GM21526 (cell line): Measurements from ENCODE around the gene PLEKHH1.
A peak's percentile ranks its signal among the peaks of the same experiment; 100 is the strongest.
"Not testable (repeated sequence)": the region's sequence is repeated elsewhere in the genome, so short reads cannot be mapped to it uniquely, and the experiment has no call there.

Source experiments
- ATAC-seq: cut with Tn5 transposase; IDR thresholded peaks from one replicate; pipeline ENCODE4 v1.9.1; 2021; ENCODE audit warnings: moderate library complexity; ENCODE audit not compliant: unreplicated experiment, low FRiP score

Gene PLEKHH1

GRCh38 chr14:67579040-67579439 is 46.0 kb downstream of the PLEKHH1 start:
- ATAC-seq, result no peak

- ATAC-seq, result no peak
Measured at GRCh38 chr14:67579636-67580035, 46.5 kb downstream of the PLEKHH1 start.

- ATAC-seq, result no peak
Measured at GRCh38 chr14:67580336-67581171, 47.5 kb downstream of the PLEKHH1 start.

- ATAC-seq, result no peak
Measured at GRCh38 chr14:67581643-67582042, 48.6 kb downstream of the PLEKHH1 start.

DNA sequence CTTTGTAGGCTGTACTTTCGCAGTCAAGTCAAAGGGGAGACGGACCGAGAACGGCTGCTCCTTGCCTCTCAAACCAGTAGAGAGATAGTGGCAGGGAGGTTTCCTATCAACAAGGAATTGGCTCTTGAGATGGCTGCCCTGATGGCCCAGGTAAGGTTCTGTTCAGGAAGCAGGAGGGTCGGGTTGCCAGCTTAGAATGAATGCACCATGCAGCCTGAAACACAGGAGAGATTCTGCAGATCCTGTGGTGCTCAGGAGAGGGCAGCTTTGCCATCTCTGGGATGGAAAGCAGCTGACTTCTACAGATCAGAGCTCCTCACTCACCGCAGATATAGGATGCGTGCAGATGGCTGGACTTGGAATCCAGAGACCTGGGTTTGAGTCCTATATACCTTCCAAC is 49.0 kb downstream of the PLEKHH1 start:
- ATAC-seq, result no peak

GRCh38 chr14:67583711-67584644 is 50.9 kb downstream of the PLEKHH1 start:
- ATAC-seq, result no peak

DNA sequence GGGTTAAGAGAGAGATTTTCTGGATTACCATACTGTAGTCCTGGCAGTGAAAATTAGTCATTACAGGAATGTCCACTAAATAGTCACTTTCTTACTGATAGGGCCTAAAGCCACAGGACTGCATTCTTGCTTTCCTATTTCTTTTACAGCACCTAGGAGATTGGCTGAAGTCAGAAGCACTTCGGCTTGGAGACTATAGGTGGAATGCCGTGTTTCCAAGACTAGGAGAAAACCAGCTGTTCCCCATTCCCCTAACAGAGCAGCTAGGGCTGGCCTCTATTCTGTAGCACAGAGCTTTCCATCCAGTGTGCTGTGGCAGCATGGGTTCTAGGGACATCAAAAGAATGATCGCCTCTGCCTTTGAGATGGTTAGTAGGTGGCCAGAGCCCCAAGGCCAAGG is 51.9 kb downstream of the PLEKHH1 start:
- ATAC-seq, result no peak

DNA sequence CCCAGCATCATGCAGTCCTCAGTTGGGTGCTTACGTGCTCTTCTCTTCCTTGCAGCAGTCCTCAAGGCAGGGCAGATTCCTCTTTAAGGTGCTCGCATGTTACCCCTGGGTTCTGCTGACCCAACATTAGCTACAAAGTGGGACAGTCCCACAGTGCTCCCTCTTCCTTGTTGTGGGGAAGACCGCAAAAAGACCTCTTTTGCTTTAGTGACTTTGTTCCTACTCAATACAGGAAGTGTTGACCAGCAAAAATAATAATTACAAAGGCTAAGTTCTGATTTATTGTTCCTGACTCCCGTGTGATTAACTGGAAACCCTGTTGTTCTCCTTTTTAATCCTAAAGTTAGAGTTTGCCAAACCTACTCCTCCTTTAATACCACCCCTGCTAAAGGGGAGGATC is 53.3 kb downstream of the PLEKHH1 start:
- ATAC-seq, result no peak

GRCh38 chr14:67589204-67589770 is 56.2 kb downstream of the PLEKHH1 start:
- no peak for ATAC-seq

- not testable (repeated sequence) for ATAC-seq
Measured at GRCh38 chr14:67593650-67594049, 60.6 kb downstream of the PLEKHH1 start.

GRCh38 chr14:67595392-67595791 is 62.3 kb downstream of the PLEKHH1 start:
- no peak for ATAC-seq

DNA sequence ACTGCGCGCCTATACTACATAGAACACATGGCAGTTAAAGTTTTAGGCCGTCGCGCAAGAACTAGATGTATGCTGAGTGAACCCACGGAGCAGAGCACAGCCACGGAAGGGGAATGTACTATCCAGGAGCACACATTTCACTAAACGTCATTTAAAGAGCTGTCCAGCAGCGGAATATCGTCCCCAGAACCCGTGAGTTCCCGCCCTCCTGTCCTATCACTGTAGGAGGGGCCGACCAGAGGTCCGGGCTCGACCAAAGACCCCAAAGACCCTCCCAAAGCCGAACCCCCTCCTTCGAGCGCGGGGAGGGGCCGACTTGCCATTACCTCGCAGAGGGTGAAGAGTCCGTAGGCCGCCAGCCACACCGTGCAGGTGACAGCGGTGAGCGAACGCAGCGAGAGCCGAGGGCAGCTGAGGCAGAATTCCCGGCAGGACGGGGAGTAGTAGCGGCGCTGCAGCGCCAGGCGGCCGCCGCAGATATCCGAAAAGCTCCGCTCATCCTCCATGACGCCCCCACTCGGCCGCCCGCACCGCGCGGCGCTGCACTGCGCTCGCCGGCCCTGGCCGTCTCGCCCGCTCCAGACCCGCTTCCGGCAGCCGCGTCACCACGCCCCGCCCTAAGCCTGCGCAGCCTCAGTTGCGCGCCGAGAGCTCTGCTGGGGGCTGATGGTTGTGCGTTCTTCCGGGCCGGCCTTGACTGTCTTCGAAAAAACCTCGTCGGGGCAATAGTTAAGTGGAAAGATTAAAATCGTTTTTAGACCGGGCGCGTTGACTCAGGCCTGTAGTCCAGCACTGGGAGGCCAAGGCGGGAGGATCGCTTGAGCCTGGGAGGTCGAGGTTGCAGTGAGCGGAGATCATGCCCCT is 66.8 kb downstream of the PLEKHH1 start, which contains the start of gene PIGH:
PIGH (minus strand) TSS at position 571 of the 864 bp plus-strand sequence; CDS start at position 506, 65 bp downstream.
- peak; percentile 85 for ATAC-seq

DNA sequence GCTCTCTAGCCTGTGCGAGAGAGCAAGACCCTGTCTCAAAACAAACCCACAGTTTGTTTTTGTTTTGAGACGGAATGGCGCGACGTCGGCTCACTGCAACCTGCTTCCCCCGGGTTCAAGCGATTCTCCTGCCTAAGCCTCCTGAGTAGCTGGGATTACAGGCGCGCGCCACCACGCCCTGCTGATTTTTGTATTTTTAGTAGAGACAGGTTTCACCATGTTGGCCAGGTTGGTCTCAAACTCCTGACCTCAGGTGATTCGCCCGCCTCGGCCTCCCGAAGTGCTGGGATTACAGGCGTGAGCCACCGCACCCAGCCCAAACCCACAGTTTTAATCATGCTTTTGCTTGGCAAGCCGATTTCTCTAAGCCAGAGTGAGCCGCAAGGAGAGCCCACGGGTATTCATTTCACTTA is 67.5 kb downstream of the PLEKHH1 start:
- ATAC-seq, result not testable (repeated sequence)

DNA sequence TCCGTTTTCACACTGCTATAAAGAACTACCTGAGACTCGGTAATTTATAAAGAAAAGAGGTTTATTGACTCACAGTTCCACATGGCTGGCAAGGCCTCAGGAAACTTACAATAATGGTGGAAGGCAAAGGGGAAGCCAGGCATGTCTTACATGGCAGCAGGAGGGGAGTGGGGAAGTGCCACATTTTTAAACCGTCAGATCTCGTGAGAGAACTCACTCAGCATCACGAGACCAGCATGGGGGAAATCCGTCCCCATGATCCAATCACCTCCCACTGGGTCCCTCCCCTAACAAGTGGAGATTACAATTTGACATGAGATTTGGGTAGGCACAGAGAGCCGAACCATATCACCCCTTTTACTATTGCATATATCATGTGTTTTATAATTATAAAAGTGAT is 69.0 kb downstream of the PLEKHH1 start:
- no peak for ATAC-seq

GRCh38 chr14:67602995-67603545 is 70.0 kb downstream of the PLEKHH1 start:
- ATAC-seq, result peak; percentile 60

DNA sequence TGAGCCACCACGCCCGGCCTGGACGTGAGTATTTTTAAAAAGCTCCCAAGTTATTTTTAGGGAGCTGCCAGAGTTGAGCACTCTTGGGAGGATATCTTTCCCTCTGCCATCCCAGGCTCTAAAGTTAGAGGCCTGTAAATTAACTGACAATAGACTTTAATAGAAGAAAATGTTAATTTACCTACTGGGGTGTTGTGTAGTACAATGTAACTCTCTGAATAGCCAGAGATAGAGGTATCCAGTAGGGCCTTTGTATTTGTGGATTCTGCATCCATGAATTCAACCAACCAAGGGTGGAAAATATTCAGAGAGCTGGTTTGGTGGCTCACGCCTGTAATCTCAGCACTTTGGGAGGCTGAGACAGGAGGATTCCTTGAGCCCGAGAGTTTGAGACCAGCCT is 74.6 kb downstream of the PLEKHH1 start:
- ATAC-seq, result no peak

- no peak for ATAC-seq
Measured at GRCh38 chr14:67609642-67610310, 76.7 kb downstream of the PLEKHH1 start.

DNA sequence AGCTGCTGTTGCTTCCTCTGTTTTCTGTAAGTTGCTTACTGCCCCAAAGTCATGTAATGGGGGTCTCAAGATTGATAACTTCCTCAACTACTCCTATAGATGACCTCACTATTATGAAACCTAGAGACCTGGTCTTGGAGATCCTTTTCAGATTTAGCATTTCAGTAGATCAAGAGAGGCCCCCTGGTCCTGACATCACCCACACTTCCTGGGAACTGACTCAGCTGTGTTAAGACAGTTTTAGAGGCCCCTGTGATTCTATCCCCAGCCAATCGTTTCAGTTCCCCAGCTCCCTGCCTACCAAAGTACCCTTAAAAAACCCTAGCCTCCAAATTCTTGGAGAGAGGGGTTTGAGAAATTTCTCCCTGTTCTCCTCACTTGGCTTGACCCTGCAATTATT is 77.4 kb downstream of the PLEKHH1 start:
- ATAC-seq, result no peak

GRCh38 chr14:67618617-67619063 is 85.5 kb downstream of the PLEKHH1 start:
- no peak for ATAC-seq
